GM12891 (cell line): ENCODE data around the gene PCIF1.
"Not testable (repeated sequence)": the region's sequence is repeated elsewhere in the genome, so short reads cannot be mapped to it uniquely, and the experiment has no call there.

Experiments
- DNase-seq: peaks from one replicate; pipeline ENCODE4 v3.0.0; 2011; ENCODE audit warnings: low spot score; ENCODE audit not compliant: insufficient read length
- FAIRE-seq: peaks from 2 replicates; lab custom pipeline; 2011; peaks lifted over from hg19 to GRCh38; lab: Jason Lieb, UNC
- PAX5 ChIP-seq: IDR thresholded peaks from 2 replicates; pipeline ENCODE4 v1.6.1; 2011; ENCODE audit warnings: low read length, moderate library complexity, mild to moderate bottlenecking; ENCODE audit not compliant: insufficient read depth, severe bottlenecking
- POLR2A ChIP-seq: IDR thresholded peaks from 2 replicates; pipeline ENCODE4 v1.6.1; 2011; ENCODE audit warnings: low read depth, low read length, control low read depth
- POLR2AphosphoS5 ChIP-seq: IDR thresholded peaks from 2 replicates; pipeline ENCODE4 v1.6.1; 2011; ENCODE audit warnings: low read depth, low read length, control low read depth
- POU2F2 ChIP-seq: IDR thresholded peaks from 2 replicates; pipeline ENCODE4 v1.6.1; 2011; ENCODE audit warnings: low read depth, mild to moderate bottlenecking, control low read depth, low read length, moderate library complexity
- SPI1 ChIP-seq: IDR thresholded peaks from 2 replicates; pipeline ENCODE4 v1.6.1; 2011; ENCODE audit warnings: low read depth, low read length, control low read depth
- TAF1 ChIP-seq: IDR thresholded peaks from 2 replicates; pipeline ENCODE4 v1.6.1; 2011; ENCODE audit warnings: low read depth, low read length, control low read depth

PCIF1 gene

DNA sequence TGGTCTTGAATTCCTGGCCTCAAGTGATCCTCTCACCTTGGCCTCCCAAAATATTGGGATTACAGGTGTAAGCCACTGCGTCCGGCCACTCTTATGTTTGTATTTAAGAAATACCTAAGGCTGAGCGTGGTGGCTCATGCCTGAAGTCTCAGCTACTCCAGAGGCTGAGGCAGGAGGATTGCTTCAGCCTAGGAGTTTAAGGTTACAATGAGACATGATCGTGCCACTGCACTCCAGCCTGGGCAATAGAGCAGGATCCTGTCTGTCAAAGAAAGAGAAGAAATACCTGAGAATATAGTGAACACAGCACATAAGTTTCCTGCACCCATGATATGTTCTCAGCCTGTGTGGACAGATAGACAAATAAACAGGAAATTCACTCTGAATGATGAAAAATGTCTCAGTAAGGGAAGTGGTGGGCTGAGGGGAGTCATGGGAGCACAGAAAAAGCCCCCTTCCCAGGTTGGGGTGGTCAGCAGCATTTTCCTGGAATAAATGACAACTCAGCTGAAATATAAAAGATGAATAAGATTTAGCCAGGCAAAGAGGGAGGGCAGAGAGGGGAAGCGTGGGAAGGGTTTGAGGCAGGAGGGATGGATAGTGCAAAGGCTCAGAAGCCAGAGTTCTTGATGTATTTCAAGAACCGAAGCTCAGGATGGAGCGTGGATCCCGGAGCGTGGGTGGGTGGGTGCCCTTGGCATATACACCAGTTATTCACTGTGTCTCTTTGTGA, 60.4 kb downstream of the PCIF1 start:
- TF ChIP-seq POLR2AphosphoS5 = no peak
- TF ChIP-seq POU2F2 = no peak
- no peak for TF ChIP-seq TAF1
- TF ChIP-seq PAX5 = no peak
- no peak for TF ChIP-seq POLR2A
- TF ChIP-seq SPI1 = no peak
- no peak for FAIRE-seq
- DNase-seq = no peak

DNA sequence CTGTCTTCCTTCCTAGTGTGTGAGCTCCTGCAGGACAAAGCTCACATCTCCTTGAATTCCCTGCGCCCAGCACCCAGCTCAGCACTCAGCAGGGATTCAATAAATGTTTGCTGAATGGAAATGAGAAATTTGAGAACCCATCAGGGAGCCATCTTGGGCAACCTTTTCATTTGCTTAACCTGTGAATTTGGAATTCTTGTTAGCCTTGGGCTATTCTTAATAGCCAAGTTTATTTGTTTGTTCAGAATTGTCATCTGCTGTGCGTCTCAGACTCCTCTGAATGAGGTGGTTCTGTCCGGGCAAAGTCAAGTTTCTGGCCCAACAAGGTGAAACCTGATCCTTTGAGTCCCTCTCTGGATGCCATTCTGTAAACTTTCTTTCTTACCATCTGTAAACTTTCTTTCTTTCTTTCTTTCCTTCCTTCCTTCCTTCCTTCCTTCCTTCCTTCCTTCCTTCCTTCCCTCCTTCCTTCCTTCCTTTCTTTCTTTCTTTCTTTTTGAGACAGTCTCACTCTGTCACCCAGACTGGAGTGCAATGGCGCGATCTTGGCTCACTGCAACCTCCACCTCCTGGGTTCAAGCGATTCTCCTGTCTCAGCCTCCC, 61.1 kb downstream of the PCIF1 start:
- FAIRE-seq, DNase-seq: not testable (repeated sequence)

DNA sequence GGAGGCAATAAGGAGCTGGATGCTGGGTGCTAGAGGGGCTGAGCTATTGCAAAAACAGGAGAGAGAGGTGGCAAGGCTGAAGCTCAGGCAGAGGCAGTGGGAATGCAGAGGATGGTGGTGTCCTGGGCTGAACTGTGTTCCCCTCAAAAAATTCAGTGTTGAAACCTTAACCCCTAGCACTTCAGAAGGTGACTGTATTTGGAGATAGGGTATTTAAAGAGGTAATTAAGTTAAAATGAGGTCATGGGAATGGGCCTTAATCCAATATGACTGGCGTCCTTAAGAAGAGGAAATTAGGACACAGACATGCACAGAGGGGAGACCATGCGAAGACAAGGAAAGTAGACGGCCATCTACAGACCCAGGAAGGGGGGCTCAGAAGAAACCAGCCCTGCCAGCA, 62.7 kb downstream of the PCIF1 start:
- FAIRE-seq (no peak), DNase-seq (no peak)
- TF ChIP-seq SPI1 (no peak), TAF1 (no peak), POLR2A (no peak), POU2F2 (no peak)
